Peyer's patch (tissue), 4 donors: ENCODE data around the gene DDX50. TPM values are rescaled to one million over a fixed set of nuclear protein-coding genes. Genes with fewer than 3 reads are reported as not detected.
A peak's percentile ranks its signal among the peaks of the same experiment; 100 is the strongest.

Source experiments
- DNase-seq, 3 donors: peaks; one replicate each; pipeline ENCODE4 v3.0.0-alpha.2; 2017 to 2019
- H3K27ac ChIP-seq, 4 donors: fragments of 200-600 bp; sonication (generic); one replicate each; pipeline ENCODE4 v1.5.1; 2016 to 2019
- H3K27me3 ChIP-seq, 2 donors: fragments of 200-600 bp; sonication (generic); one replicate each; pipeline ENCODE4 v1.5.1; 2019
- H3K36me3 ChIP-seq, 3 donors: fragments of 200-600 bp; sonication (generic); one replicate each; pipeline ENCODE4 v1.5.1; 2016 to 2019
- H3K4me1 ChIP-seq, 4 donors: fragments of 200-600 bp; sonication (generic); one replicate each; pipeline ENCODE4 v1.5.1; 2016 to 2019
- H3K4me3 ChIP-seq, 4 donors: fragments of 200-600 bp; sonication (generic); 1 replicate in 3 of 4; 2 replicates in 1 of 4; pipeline ENCODE4 v1.5.1; 2016 to 2019; ENCODE audit warnings: mild to moderate bottlenecking in 1 of 4
- H3K9me3 ChIP-seq, 4 donors: fragments of 200-600 bp; sonication (generic); one replicate each; pipeline ENCODE4 v1.5.1; 2016 to 2019; ENCODE audit warnings: mild to moderate bottlenecking in 1 of 4
- CTCF ChIP-seq, 6 experiments: fragments of 450-650 bp in 4 of 6; fragments of 200-600 bp in 2 of 6; sonication (generic) in 1 of 6; IDR thresholded peaks; one replicate each; pipeline ENCODE4 v1.5.1; 2017 to 2019; ENCODE audit warnings: antibody characterized with exemption in 6 of 6, mild to moderate bottlenecking in 3 of 6, moderate library complexity in 1 of 6
- POLR2A ChIP-seq, 2 donors: fragments of 450-650 bp; IDR thresholded peaks; one replicate each; pipeline ENCODE4 v1.5.1; 2017; ENCODE audit warnings: antibody characterized with exemption in 2 of 2, mild to moderate bottlenecking in 2 of 2, moderate library complexity in 2 of 2
- total RNA-seq, 4 donors: library from RNA; depleted of rRNA; stranded (reverse); fragments of >200 nt; gene quantifications; one replicate each; pipeline ENCODE4 v1.1.0, GENCODE V29; 2016

The DDX50 gene
- total RNA-seq, 4 donors from 2014 or later: 8.2 to 25.6 (median 16.0) TPM

GRCh38 chr10:68981074-68981473, 80.0 kb downstream of the DDX50 start:
- no peaks in the 10 kb centered on the region for H3K9me3 ChIP-seq
- TF ChIP-seq POLR2A (IDR thresholded peaks at IDR 0.05): no peak
- peak in 3 of 6 experiments; percentile 22 to 25 (median 25) for TF ChIP-seq CTCF (IDR thresholded peaks at IDR 0.05)
- peaks cover 0 to 88% (median 0%) of the 10 kb centered on the region in 3 donors for H3K36me3 ChIP-seq

GRCh38 chr10:68982389-68982788, 81.3 kb downstream of the DDX50 start:
- H3K4me1 ChIP-seq: no peaks in the 10 kb centered on the region
- no peak overlapping the region for H3K4me3 ChIP-seq
- no peaks in the 10 kb centered on the region for H3K27me3 ChIP-seq
- DNase-seq: no peak
- no peak for TF ChIP-seq CTCF (IDR thresholded peaks at IDR 0.05)
- no peak for TF ChIP-seq POLR2A (IDR thresholded peaks at IDR 0.05)
- no peaks in the 10 kb centered on the region for H3K9me3 ChIP-seq
- H3K27ac ChIP-seq: no peak overlapping the region
- peaks cover 0 to 75% (median 0%) of the 10 kb centered on the region in 3 donors for H3K36me3 ChIP-seq

More at GRCh38 chr10:68981074-68981473, 80.0 kb downstream of the DDX50 start:
- Histone ChIP-seq H3K4me3 (no peak overlapping the region), H3K4me1 (no peaks in the 10 kb centered on the region), H3K27ac (no peak overlapping the region), H3K27me3 (no peaks in the 10 kb centered on the region)
- no peak for DNase-seq

GRCh38 chr10:68987611-68988010, 86.5 kb downstream of the DDX50 start:
- H3K9me3 ChIP-seq: no peaks in the 10 kb centered on the region
- H3K4me3 ChIP-seq: no peak overlapping the region

GRCh38 chr10:68988530-68989316, 87.6 kb downstream of the DDX50 start, which contains the start of gene KIFBP:
KIFBP (plus strand) TSS chr10:68988803; CDS start chr10:68988833, 30 bp downstream.
- Histone ChIP-seq H3K4me1 (peaks cover 0 to 25% (median 0%) of the 10 kb centered on the region in 4 donors), H3K27me3 (no peaks in the 10 kb centered on the region)
- TF ChIP-seq CTCF (IDR thresholded peaks at IDR 0.05) (peak in 5 of 6 experiments; percentile 11 to 49 (median 46)), POLR2A (IDR thresholded peaks at IDR 0.05) (peak; percentile 71 to 83)

More at GRCh38 chr10:68987611-68988010, 86.5 kb downstream of the DDX50 start:
- no peak for DNase-seq
- no peaks in the 10 kb centered on the region for H3K27me3 ChIP-seq
- TF ChIP-seq POLR2A (IDR thresholded peaks at IDR 0.05) (no peak), CTCF (IDR thresholded peaks at IDR 0.05) (no peak)
- no peak overlapping the region for H3K27ac ChIP-seq
- peaks cover 0 to 26% (median 0%) of the 10 kb centered on the region in 3 donors for H3K36me3 ChIP-seq
- H3K4me1 ChIP-seq: peaks cover 0 to 20% (median 0%) of the 10 kb centered on the region in 4 donors

DNA sequence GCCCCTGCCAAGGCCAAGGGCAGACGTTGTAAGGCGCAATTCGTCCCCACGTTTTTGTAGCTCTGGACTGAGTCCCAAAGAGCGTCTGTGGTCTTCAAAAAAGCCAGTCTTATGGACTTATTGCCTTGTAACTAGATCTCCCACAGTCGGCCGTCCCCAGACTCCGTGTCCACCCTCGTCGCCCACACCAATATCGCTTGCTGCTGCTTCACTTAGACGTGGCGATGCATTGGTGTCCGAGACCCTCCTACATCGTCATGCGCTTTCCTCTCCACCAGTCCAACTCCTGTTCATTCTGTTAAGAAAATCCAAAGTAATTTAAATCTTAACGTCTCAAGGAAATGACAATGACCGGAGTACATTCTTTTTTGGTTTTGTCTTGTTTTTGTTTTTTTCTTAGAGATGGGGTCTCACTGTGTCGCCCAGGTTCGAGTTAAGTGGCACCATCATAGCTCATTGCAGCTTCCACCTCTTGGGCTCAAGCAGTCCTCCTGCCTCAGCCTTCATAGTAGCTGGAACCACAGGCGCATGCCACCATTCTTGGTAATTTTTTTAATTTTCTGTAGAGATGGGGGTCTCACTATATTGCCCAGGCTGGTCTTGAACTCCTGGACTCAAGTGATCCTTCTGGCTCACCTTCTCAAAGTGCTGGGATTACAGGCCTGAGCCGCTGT, 88.3 kb downstream of the DDX50 start:
- H3K27me3 ChIP-seq: no peaks in the 10 kb centered on the region
- peaks cover 0 to 9% (median 0%) of the 10 kb centered on the region in 3 donors for H3K36me3 ChIP-seq
- peaks cover 0 to 26% (median 0%) of the 10 kb centered on the region in 4 donors for H3K4me1 ChIP-seq
- H3K9me3 ChIP-seq: no peaks in the 10 kb centered on the region
- TF ChIP-seq CTCF (IDR thresholded peaks at IDR 0.05) (no peak), POLR2A (IDR thresholded peaks at IDR 0.05) (no peak)
- H3K27ac ChIP-seq: peak overlapping the region; percentile 80 to 86 (median 82)
- no peak for DNase-seq
- H3K4me3 ChIP-seq: peak overlapping the region; percentile 80 to 92 (median 84)

More at GRCh38 chr10:68988530-68989316, 87.6 kb downstream of the DDX50 start, which contains the start of gene KIFBP:
- Histone ChIP-seq H3K9me3 (no peaks in the 10 kb centered on the region), H3K4me3 (peak within 1 kb of the TSS; percentile 80 to 92 (median 84)), H3K27ac (peak within 1 kb of the TSS; percentile 80 to 86 (median 82)), H3K36me3 (peaks cover 0 to 16% (median 0%) of the 10 kb centered on the region in 3 donors)
- DNase-seq: peak; percentile 91 to 97 (median 93)
